Astrocyte of the spinal cord (primary cell): Measurements from ENCODE around the gene TAF1D.

Experiments
- DNase-seq: peaks from one replicate; pipeline ENCODE4 v3.0.0; 2011; ENCODE audit warnings: low read depth, low spot score
- H3K4me3 ChIP-seq: 2 replicates; pipeline ENCODE4 v1.5.1; 2011; ENCODE audit warnings: low read depth, mild to moderate bottlenecking, low read length, moderate library complexity
- CTCF ChIP-seq: IDR thresholded peaks from 2 replicates; pipeline ENCODE4 v1.5.1; 2012; ENCODE audit warnings: low read depth, mild to moderate bottlenecking, low read length, inconsistent platforms
- in situ Hi-C: cut with HindIII; loops from 2 replicates; pipeline ENCODE4 v1.10.0; 2017; ENCODE audit warnings: low sequenced_read_pairs

The TAF1D gene

DNA sequence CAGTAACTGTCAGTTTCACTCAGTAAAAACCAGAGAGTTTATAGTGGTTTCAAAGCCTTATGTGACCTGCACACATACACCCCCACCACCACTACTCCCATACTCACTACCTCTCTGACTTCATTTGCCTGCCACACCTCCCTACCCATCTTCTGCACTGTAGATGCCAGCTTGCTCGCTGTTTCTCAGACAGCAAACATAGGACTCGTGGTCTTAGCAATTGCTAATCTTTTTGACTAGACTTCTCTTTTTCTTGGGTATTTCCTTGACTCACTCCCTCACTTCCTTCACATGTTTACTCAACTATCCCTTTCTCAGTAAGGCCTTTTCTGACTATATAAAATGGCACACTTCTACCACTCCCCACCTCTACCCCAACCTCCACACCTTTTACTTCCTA is 52.1 kb downstream of the TAF1D start:
- no peak for TF ChIP-seq CTCF
- H3K4me3 ChIP-seq, result no peak overlapping the region
- no peak for DNase-seq
- in situ Hi-C loops, result no loop called here

DNA sequence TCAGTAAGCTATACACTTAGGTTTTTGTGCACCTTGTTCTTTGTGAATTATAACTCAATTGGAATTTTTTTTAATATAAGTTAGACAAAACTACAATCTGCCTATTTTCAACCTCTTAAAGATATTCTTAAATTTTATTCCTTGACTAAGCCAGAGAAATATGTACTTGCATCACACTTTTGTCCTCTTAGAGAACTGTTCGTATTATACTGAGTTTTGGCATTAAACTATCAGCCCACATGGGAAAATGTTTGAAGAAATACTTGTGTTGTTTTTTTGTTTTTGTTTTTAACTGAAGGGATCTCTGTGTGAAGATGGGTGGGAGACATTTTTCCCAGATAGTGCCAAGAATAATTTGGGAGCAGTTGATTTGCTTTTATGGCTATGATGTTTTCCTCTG is 54.5 kb downstream of the TAF1D start:
- DNase-seq, result peak; percentile 12
- H3K4me3 ChIP-seq, result no peak overlapping the region
- in situ Hi-C loops, result no loop called here
- no peak for TF ChIP-seq CTCF

DNA sequence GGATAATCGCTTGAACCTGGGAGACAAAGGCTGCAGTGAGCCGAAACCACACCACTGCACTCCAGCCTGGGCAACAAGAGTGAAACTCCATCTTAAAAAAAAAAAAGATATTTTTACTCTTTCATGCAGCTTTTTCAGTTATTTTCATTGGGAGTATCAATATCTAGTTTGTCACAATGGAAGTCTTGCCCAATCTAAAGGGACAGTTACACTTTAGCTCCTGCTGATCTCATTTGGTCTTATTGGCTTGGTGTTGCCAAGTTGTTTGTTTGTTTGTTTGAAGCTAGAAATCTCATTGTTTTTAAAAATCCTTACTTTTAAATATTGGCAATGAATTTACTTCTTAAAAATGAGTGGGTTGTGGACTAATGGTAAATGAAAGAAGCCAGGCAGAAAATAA is 55.1 kb downstream of the TAF1D start:
- DNase-seq, result no peak
- in situ Hi-C loops, result no loop called here
- no peak overlapping the region for H3K4me3 ChIP-seq
- TF ChIP-seq CTCF, result no peak
